ENCODE measurements around the gene C2CD4A. TPM values are rescaled to one million over a fixed set of nuclear protein-coding genes. Genes with fewer than 3 reads are reported as not detected.

The C2CD4A gene
- total and polyA plus RNA-seq, 9 of the 15 experiments (the other 6 are each of a cell fraction or from before 2014, with no cell fraction given): not detected

DNA sequence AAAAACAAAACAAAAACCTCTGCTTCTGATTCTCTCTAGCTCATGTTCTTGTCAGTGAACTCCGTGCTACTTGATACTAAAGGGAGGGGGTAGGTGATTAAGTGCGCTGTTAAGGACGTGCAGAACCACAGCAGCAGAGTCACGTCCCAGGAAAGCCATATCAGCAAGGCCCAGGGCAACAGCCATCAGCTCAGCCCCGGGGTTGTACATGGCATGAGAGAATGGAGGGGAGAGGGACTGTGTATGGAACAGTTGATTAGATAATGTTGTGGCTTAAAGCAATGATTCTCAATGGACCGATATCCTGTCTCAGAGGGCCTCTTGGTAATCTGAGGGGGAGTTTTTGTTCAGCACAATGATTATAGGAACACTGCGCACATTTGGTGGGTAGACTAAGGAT lies 27.6 kb downstream of the C2CD4A start (continued):
- TF ChIP-seq, protein P1, sequence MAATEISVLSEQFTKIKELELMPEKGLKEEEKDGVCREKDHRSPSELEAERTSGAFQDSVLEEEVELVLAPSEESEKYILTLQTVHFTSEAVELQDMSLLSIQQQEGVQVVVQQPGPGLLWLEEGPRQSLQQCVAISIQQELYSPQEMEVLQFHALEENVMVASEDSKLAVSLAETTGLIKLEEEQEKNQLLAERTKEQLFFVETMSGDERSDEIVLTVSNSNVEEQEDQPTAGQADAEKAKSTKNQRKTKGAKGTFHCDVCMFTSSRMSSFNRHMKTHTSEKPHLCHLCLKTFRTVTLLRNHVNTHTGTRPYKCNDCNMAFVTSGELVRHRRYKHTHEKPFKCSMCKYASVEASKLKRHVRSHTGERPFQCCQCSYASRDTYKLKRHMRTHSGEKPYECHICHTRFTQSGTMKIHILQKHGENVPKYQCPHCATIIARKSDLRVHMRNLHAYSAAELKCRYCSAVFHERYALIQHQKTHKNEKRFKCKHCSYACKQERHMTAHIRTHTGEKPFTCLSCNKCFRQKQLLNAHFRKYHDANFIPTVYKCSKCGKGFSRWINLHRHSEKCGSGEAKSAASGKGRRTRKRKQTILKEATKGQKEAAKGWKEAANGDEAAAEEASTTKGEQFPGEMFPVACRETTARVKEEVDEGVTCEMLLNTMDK (IDR thresholded peaks at IDR 0.05; ENCODE audit: borderline replicate concordance, insufficient read depth, low read depth, low read length, poor library complexity, severe bottlenecking): no peak
- TF ChIP-seq FOXA3 (CRISPR knock-in tag; conservative IDR thresholded peaks at IDR 0.05 in 1 of 2, IDR thresholded peaks at IDR 0.05 in 1 of 2) (no peak), ZNF41 (CRISPR knock-in tag; conservative IDR thresholded peaks at IDR 0.05) (peak; percentile 67; the same call in 1 of the 2 replicates), CBFA2T3 (IDR thresholded peaks at IDR 0.05) (peak; percentile 98), RB1 (IDR thresholded peaks at IDR 0.05; ENCODE audit: low read depth) (no peak), NCOA4 (IDR thresholded peaks at IDR 0.05; ENCODE audit: partially characterized antibody) (no peak), NFATC3 (IDR thresholded peaks at IDR 0.05) (no peak), KLF16 (IDR thresholded peaks at IDR 0.05) (peak; percentile 96), FOXP1 (CRISPR knock-in tag; IDR thresholded peaks at IDR 0.05) (no peak), PRPF4 (IDR thresholded peaks at IDR 0.05; ENCODE audit: insufficient read depth, low read depth, low read length, poor library complexity, severe bottlenecking) (no peak), CTBP1 (IDR thresholded peaks at IDR 0.05; ENCODE audit: borderline replicate concordance) (peak; percentile 70; the same call in 1 of the 2 replicates), CBX8 (IDR thresholded peaks at IDR 0.05; ENCODE audit: borderline replicate concordance, extremely low read depth, low read depth, low read length, poor library complexity, severe bottlenecking) (no peak), NONO (IDR thresholded peaks at IDR 0.05; ENCODE audit: low read depth in 2 of 2, low read length in 1 of 2) (peak in 1 of 2 experiments; percentile 35; a peak in 1 of 4 replicates), POU5F1 (IDR thresholded peaks at IDR 0.05; ENCODE audit: borderline replicate concordance, low read depth, low read length, partially characterized antibody) (no peak), DNMT1 (IDR thresholded peaks at IDR 0.05) (no peak)
- TF ChIP-seq, protein P2, sequence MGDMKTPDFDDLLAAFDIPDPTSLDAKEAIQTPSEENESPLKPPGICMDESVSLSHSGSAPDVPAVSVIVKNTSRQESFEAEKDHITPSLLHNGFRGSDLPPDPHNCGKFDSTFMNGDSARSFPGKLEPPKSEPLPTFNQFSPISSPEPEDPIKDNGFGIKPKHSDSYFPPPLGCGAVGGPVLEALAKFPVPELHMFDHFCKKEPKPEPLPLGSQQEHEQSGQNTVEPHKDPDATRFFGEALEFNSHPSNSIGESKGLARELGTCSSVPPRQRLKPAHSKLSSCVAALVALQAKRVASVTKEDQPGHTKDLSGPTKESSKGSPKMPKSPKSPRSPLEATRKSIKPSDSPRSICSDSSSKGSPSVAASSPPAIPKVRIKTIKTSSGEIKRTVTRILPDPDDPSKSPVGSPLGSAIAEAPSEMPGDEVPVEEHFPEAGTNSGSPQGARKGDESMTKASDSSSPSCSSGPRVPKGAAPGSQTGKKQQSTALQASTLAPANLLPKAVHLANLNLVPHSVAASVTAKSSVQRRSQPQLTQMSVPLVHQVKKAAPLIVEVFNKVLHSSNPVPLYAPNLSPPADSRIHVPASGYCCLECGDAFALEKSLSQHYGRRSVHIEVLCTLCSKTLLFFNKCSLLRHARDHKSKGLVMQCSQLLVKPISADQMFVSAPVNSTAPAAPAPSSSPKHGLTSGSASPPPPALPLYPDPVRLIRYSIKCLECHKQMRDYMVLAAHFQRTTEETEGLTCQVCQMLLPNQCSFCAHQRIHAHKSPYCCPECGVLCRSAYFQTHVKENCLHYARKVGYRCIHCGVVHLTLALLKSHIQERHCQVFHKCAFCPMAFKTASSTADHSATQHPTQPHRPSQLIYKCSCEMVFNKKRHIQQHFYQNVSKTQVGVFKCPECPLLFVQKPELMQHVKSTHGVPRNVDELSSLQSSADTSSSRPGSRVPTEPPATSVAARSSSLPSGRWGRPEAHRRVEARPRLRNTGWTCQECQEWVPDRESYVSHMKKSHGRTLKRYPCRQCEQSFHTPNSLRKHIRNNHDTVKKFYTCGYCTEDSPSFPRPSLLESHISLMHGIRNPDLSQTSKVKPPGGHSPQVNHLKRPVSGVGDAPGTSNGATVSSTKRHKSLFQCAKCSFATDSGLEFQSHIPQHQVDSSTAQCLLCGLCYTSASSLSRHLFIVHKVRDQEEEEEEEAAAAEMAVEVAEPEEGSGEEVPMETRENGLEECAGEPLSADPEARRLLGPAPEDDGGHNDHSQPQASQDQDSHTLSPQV (IDR thresholded peaks at IDR 0.05): no peak
- TF ChIP-seq, protein P3, sequence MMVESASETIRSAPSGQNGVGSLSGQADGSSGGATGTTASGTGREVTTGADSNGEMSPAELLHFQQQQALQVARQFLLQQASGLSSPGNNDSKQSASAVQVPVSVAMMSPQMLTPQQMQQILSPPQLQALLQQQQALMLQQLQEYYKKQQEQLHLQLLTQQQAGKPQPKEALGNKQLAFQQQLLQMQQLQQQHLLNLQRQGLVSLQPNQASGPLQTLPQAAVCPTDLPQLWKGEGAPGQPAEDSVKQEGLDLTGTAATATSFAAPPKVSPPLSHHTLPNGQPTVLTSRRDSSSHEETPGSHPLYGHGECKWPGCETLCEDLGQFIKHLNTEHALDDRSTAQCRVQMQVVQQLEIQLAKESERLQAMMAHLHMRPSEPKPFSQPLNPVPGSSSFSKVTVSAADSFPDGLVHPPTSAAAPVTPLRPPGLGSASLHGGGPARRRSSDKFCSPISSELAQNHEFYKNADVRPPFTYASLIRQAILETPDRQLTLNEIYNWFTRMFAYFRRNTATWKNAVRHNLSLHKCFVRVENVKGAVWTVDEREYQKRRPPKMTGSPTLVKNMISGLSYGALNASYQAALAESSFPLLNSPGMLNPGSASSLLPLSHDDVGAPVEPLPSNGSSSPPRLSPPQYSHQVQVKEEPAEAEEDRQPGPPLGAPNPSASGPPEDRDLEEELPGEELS (CRISPR knock-in tag; IDR thresholded peaks at IDR 0.05; ENCODE audit: borderline replicate concordance): no peak
- TF ChIP-seq, protein P4, sequence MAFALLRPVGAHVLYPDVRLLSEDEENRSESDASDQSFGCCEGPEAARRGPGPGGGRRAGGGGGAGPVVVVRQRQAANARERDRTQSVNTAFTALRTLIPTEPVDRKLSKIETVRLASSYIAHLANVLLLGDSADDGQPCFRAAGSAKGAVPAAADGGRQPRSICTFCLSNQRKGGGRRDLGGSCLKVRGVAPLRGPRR (CRISPR knock-in tag; IDR thresholded peaks at IDR 0.05): no peak
- TF ChIP-seq, protein P5, sequence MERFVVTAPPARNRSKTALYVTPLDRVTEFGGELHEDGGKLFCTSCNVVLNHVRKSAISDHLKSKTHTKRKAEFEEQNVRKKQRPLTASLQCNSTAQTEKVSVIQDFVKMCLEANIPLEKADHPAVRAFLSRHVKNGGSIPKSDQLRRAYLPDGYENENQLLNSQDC (CRISPR knock-in tag; IDR thresholded peaks at IDR 0.05): no peak

All from K562 (cell line).